Activated CD4-positive, alpha-beta T cell treated with anti-CD3 and anti-CD28 coated beads for 24 hours (primary cell): Measurements from ENCODE around the gene PITPNM2.

ENCODE experiments used
- DNase-seq, 2 donors: peaks; one replicate each; pipeline ENCODE4 v3.0.0-alpha.2; 2020; ENCODE audit warnings: low read depth in 2 of 2

The PITPNM2 gene

GRCh38 chr12:123143736-123144461 lies 7.0 kb downstream of the PITPNM2 start:
- DNase-seq, result no peak

- no peak for DNase-seq
Measured at GRCh38 chr12:123142921-123143735, 7.8 kb downstream of the PITPNM2 start.

GRCh38 chr12:123142518-123142840 lies 8.4 kb downstream of the PITPNM2 start:
- DNase-seq, result no peak

- DNase-seq, result no peak
Measured at GRCh38 chr12:123141615-123142517, 9.0 kb downstream of the PITPNM2 start.

- no peak for DNase-seq
Measured at GRCh38 chr12:123140676-123141614, 9.9 kb downstream of the PITPNM2 start.

- no peak for DNase-seq
Measured at GRCh38 chr12:123139926-123140675, 10.8 kb downstream of the PITPNM2 start.

GRCh38 chr12:123135688-123136087 lies 15.2 kb downstream of the PITPNM2 start:
- no peak for DNase-seq

- DNase-seq, result no peak
Measured at GRCh38 chr12:123134826-123135225, 16.1 kb downstream of the PITPNM2 start.

- no peak for DNase-seq
Measured at GRCh38 chr12:123134271-123134671, 16.6 kb downstream of the PITPNM2 start.

- no peak for DNase-seq
Measured at GRCh38 chr12:123133701-123134100, 17.2 kb downstream of the PITPNM2 start.

GRCh38 chr12:123132951-123133619 lies 17.8 kb downstream of the PITPNM2 start:
- no peak for DNase-seq

GRCh38 chr12:123131879-123132402 lies 18.9 kb downstream of the PITPNM2 start:
- no peak for DNase-seq

GRCh38 chr12:123131291-123131832 lies 19.5 kb downstream of the PITPNM2 start:
- DNase-seq, result no peak

GRCh38 chr12:123129621-123130020 lies 21.3 kb downstream of the PITPNM2 start:
- no peak for DNase-seq

- DNase-seq, result no peak
Measured at GRCh38 chr12:123127182-123127495, 23.8 kb downstream of the PITPNM2 start.

- DNase-seq, result no peak
Measured at GRCh38 chr12:123126294-123127181, 24.4 kb downstream of the PITPNM2 start.

- DNase-seq, result no peak
Measured at GRCh38 chr12:123122626-123123025, 28.3 kb downstream of the PITPNM2 start.

GRCh38 chr12:123121670-123122069 lies 29.2 kb downstream of the PITPNM2 start:
- no peak for DNase-seq
